Endothelial cell of umbilical vein (primary cell): ENCODE measurements around the gene FYB2. TPM values are rescaled to one million over a fixed set of nuclear protein-coding genes. Genes with fewer than 3 reads are reported as not detected.

Experiments used
- BruUV-seq: library from RNA; stranded (reverse); fragments of 400-500 nt; replicated peaks from 2 replicates; lab custom pipeline; 2021; lab: Mats Ljungman, UMichigan
- CTCF ChIA-PET: fragments of 300-600, 350-600 bp; sonication (Branson Sonifier 250); formaldehyde crosslinking; loops from one replicate; lab custom pipeline; 2021; ENCODE audit warnings: antibody characterized with exemption, inconsistent platforms; lab: Charles Lee
- POLR2A ChIA-PET: fragments of 300-600, 350-600 bp; sonication (Branson Sonifier 250); formaldehyde crosslinking; loops from one replicate; lab custom pipeline; 2021; ENCODE audit warnings: antibody characterized with exemption, inconsistent platforms; lab: Charles Lee
- DNase-seq: peaks from one replicate; pipeline ENCODE4 v3.0.0-alpha.2; 2011; ENCODE audit warnings: low read depth, low spot score
- FAIRE-seq: peaks from 2 replicates; lab custom pipeline; 2011; peaks lifted over from hg19 to GRCh38; lab: Jason Lieb, UNC
- H2AFZ ChIP-seq: 2 replicates; pipeline ENCODE4 v1.6.0; 2012; ENCODE audit warnings: low read depth, low read length, control low read depth, inconsistent platforms
- H3K27ac ChIP-seq: 2 replicates; pipeline ENCODE4 v1.5.1; 2011; ENCODE audit warnings: low read depth, mild to moderate bottlenecking, control low read depth, low read length, moderate library complexity; ENCODE audit not compliant: insufficient read depth
- H3K27me3 ChIP-seq, 2 experiments: 2 replicates each; pipeline versions ENCODE4 v1.6.0 to v1.6.1; 2011; ENCODE audit warnings: low read length in 2 of 2, mixed read lengths in 1 of 2; ENCODE audit not compliant: control insufficient read depth in 2 of 2, insufficient read depth in 2 of 2
- H3K36me3 ChIP-seq, 2 experiments: 2 replicates in 1 of 2; 3 replicates in 1 of 2; pipeline ENCODE4 v1.5.1; 2011; ENCODE audit warnings: low read length in 2 of 2, mild to moderate bottlenecking in 1 of 2, moderate library complexity in 1 of 2; ENCODE audit not compliant: control insufficient read depth in 2 of 2, insufficient read depth in 2 of 2; ENCODE audit errors: extremely low read depth in 1 of 2
- H3K4me1 ChIP-seq: 3 replicates; pipeline ENCODE4 v1.5.1; 2011; ENCODE audit warnings: mild to moderate bottlenecking, low read length; ENCODE audit not compliant: control insufficient read depth, insufficient read depth; ENCODE audit errors: extremely low read depth
- H3K4me2 ChIP-seq: 2 replicates; pipeline ENCODE4 v1.6.1; 2011; ENCODE audit warnings: low read length, control low read depth, mixed read lengths; ENCODE audit not compliant: insufficient read depth
- H3K4me3 ChIP-seq, 3 experiments: fragments of 200-600 bp in 1 of 3; sonication (generic), shearing (Covaris generic) in 1 of 3; replicated peaks in 1 of 3; 2 replicates each; pipeline ENCODE4 v1.5.1; 2011 to 2016; ENCODE audit warnings: control low read depth in 3 of 3, low read length in 3 of 3, mild to moderate bottlenecking in 2 of 3, inconsistent platforms in 1 of 3, low read depth in 1 of 3, moderate library complexity in 1 of 3; ENCODE audit not compliant: insufficient read depth in 1 of 3
- H3K79me2 ChIP-seq: 2 replicates; pipeline ENCODE4 v1.6.0; 2012; ENCODE audit warnings: low read length, inconsistent platforms; ENCODE audit not compliant: control insufficient read depth, insufficient read depth
- H3K9ac ChIP-seq: replicated peaks from 2 replicates; pipeline ENCODE3; 2011; ENCODE audit warnings: low read length, control low read depth; ENCODE audit not compliant: insufficient read depth; ENCODE audit errors: extremely low read depth
- H3K9me1 ChIP-seq: replicated peaks from 3 replicates; pipeline ENCODE4 v1.6.0; 2011; ENCODE audit warnings: mild to moderate bottlenecking, low read length; ENCODE audit not compliant: control insufficient read depth, insufficient read depth; ENCODE audit errors: extremely low read depth
- H3K9me3 ChIP-seq: replicated peaks from 2 replicates; pipeline ENCODE4 v1.5.1; 2012; ENCODE audit warnings: low read length, inconsistent platforms; ENCODE audit not compliant: control insufficient read depth, insufficient read depth
- H4K20me1 ChIP-seq: replicated peaks from 2 replicates; pipeline ENCODE3; 2011; ENCODE audit warnings: mild to moderate bottlenecking, low read length; ENCODE audit not compliant: control insufficient read depth, insufficient read depth; ENCODE audit errors: extremely low read depth
- CTCF ChIP-seq, 2 donors: IDR thresholded peaks; 1 replicate in 1 of 2; 2 replicates in 1 of 2; pipeline ENCODE4 v1.5.1; 2011; ENCODE audit warnings: low read length in 2 of 2, mild to moderate bottlenecking in 2 of 2, moderate library complexity in 2 of 2, control low read depth in 1 of 2, inconsistent platforms in 1 of 2, low read depth in 1 of 2; ENCODE audit not compliant: insufficient read depth in 1 of 2; ENCODE audit errors: extremely low read depth in 1 of 2
- EZH2 ChIP-seq: IDR thresholded peaks from 2 replicates; pipeline ENCODE4 v1.6.1; 2012; ENCODE audit warnings: borderline replicate concordance, low read depth, mild to moderate bottlenecking, moderate library complexity, low read length, inconsistent platforms; ENCODE audit not compliant: severe bottlenecking
- FOS ChIP-seq: IDR thresholded peaks from 2 replicates; pipeline ENCODE4 v1.6.1; 2011; ENCODE audit warnings: mild to moderate bottlenecking, low read length, moderate library complexity, borderline replicate concordance; ENCODE audit not compliant: insufficient read depth
- GATA2 ChIP-seq: IDR thresholded peaks from 2 replicates; pipeline ENCODE4 v1.7.0; 2011; ENCODE audit warnings: low read depth, mild to moderate bottlenecking, moderate library complexity, mixed read lengths, low read length; ENCODE audit not compliant: insufficient read length, insufficient read depth
- JUN ChIP-seq: IDR thresholded peaks from 2 replicates; pipeline ENCODE4 v1.6.1; 2011; ENCODE audit warnings: borderline replicate concordance, low read depth; ENCODE audit not compliant: insufficient read length, insufficient read depth
- MYC ChIP-seq: IDR thresholded peaks from one replicate; pipeline ENCODE4 v1.6.1; 2011; ENCODE audit warnings: mild to moderate bottlenecking, low read depth, low read length
- POLR2AphosphoS5 ChIP-seq: IDR thresholded peaks from 2 replicates; pipeline ENCODE4 v1.6.1; 2012; ENCODE audit warnings: low read depth, mild to moderate bottlenecking, control low read depth, low read length, moderate library complexity; ENCODE audit not compliant: insufficient read depth
- dilution Hi-C: fragments of 300-500 bp; cut with MboI; formaldehyde crosslinking; loops from one replicate; pipeline ENCODE4 v1.15.0; 2019; ENCODE audit warnings: low sequenced_read_pairs; ENCODE audit not compliant: extremely low pct_ligation_motif_present
- intact Hi-C: fragments of 100-400 bp; cut with micrococcal nuclease; formaldehyde crosslinking; loops from one replicate; pipeline ENCODE4 v1.10.0; 2022
- polyA plus RNA-seq, 4 experiments: library from polyadenylated mRNA; depleted of rRNA in 3 of 4; stranded (reverse) in 3 of 4; unstranded in 1 of 4; fragments of >200 nt; gene quantifications; 2 replicates each; pipeline versions ENCODE4 v1.2.1 to v1.2.3, GENCODE V29; 2011 to 2012; ENCODE audit warnings: missing spikeins in 1 of 4
- total RNA-seq: library from RNA; stranded (reverse); gene quantifications from 2 replicates; pipeline ENCODE4 v1.2.3, GENCODE V29; 2021

Gene FYB2
- total and polyA plus RNA-seq, 2 donors (not counting 3 experiments of a cell fraction or from before 2014, with no cell fraction given): not detected

- no peak overlapping the region for H2AFZ ChIP-seq
- no peaks in the 10 kb centered on the region for H3K27me3 ChIP-seq
- no peaks in the 10 kb centered on the region for H3K4me1 ChIP-seq
- no peak overlapping the region for H3K4me3 ChIP-seq
- TF ChIP-seq GATA2 (no peak), CTCF (IDR thresholded peaks at IDR 0.05; ENCODE audit: extremely low read depth in 1 of 2, insufficient read depth in 1 of 2, low read depth in 1 of 2, low read length in 2 of 2) (no peak), FOS (no peak), EZH2 (no peak), POLR2AphosphoS5 (no peak), JUN (no peak), MYC (no peak)
- H3K4me2 ChIP-seq: no peak overlapping the region
- H4K20me1 ChIP-seq: no peaks in the 10 kb centered on the region
- H3K36me3 ChIP-seq: no peaks in the 10 kb centered on the region
- BruUV-seq: no TSS peak
- H3K9me1 ChIP-seq: no peaks in the 10 kb centered on the region
- no peaks in the 10 kb centered on the region for H3K79me2 ChIP-seq
- no peak overlapping the region for H3K27ac ChIP-seq
- dilution Hi-C loops (no loop called here), intact Hi-C loops (no loop called here)
- DNase-seq (no peak), FAIRE-seq (no peak)
- ChIA-PET CTCF (interaction anchor here (1.8 kb wide), 1 partner anchor 11 kb away, joined by 4 read pairs; no protein-coding TSS in a partner anchor), POLR2A (no interaction called here)
- H3K9me3 ChIP-seq: no peaks in the 10 kb centered on the region
- H3K9ac ChIP-seq: no peak overlapping the region
Observed at GRCh38 chr1:56814205-56814604, 5.0 kb downstream of the FYB2 start.
